ENCODE data around the gene FBP1.

Gene FBP1

DNA sequence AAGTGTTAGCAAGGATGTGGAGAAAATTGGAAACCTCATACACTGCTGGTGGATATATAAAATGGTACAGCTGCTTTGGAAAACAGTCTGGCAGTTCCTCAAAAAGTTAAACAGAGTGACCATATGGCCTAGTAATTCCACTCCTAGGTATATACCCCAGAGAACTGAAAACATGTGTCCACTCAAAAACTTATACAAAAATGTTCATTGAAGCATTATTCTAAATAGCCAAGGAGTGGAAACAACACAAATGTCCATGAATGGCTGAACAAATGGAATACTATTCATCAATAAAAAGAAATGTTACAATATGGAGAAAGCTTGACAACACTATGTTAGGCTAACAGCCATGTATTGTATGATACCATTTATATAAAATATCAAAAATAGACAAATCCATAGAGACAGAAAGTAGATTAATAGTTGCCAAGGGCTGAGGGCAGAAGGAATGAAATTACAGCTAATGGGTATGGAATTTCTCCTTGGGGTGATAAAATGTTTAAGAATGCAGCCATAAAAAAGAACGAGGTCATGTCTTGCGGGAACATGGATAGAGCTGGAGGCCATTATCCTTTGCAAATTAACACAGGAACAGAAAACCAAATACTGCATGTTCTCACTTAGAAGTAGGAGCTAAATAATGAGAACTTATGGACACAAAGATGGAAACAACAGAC, 33.6 kb upstream of the FBP1 start:
- Histone ChIP-seq H3K9ac (ENCODE audit: low read length) (no peak overlapping the region), H3K36me3 (ENCODE audit: insufficient read depth, low read length) (no peaks in the 10 kb centered on the region), H3K4me3 (ENCODE audit: low read depth in 1 of 2, low read length in 2 of 2) (no peak overlapping the region), H3K9me3 (ENCODE audit: low read length) (no peaks in the 10 kb centered on the region), H3K27me3 (ENCODE audit: control insufficient read depth in 1 of 2, insufficient read depth in 2 of 2, low read length in 2 of 2) (no peaks in the 10 kb centered on the region), H3K4me1 (ENCODE audit: insufficient read depth, low read length) (no peaks in the 10 kb centered on the region), H3K27ac (ENCODE audit: low read depth, low read length) (no peak overlapping the region)

DNA sequence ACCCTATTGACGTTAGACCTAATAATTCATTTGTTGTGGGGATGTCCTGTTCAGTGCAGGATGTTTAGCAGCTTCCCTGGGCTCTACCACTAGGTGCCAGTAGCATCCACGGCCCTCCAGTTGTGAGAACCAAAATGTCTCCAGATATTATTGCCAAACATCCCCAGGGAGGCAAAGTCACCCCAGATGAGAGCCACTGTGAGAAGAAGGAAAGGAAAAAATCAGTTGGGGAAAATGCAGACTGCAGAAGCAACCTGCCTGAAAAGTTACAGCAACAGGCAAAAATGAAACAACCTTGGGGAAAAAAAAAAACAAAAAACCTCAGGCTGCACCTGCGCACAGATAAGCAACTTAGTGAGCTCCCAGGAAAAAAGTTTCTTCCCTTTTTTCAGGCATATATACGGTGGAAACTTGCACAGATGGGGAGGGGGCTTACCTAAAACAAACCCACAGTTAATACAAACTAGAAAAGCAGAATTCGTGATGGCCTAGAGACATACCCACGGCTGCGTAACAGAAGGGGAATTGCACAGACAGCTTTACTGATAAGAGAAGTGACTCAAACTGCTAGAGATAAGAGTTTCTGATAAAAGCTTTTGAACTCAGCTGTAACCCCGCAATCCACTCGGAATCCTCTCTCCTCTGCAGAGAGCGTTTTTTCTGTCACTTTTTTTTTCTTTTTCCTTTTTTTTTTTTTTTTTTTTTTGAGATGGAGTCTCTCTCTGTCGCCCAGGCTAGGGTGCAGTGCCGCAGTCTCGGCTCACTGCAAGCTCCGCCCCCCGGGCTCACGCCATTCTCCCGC, 29.8 kb upstream of the FBP1 start:
- Histone ChIP-seq H3K9ac (ENCODE audit: low read length) (no peak overlapping the region), H3K27ac (ENCODE audit: low read depth, low read length) (no peak overlapping the region), H3K9me3 (ENCODE audit: low read length) (no peaks in the 10 kb centered on the region), H3K36me3 (ENCODE audit: insufficient read depth, low read length) (no peaks in the 10 kb centered on the region), H3K27me3 (ENCODE audit: control insufficient read depth in 1 of 2, insufficient read depth in 2 of 2, low read length in 2 of 2) (no peaks in the 10 kb centered on the region), H3K4me3 (ENCODE audit: low read depth in 1 of 2, low read length in 2 of 2) (no peak overlapping the region), H3K4me1 (ENCODE audit: insufficient read depth, low read length) (no peaks in the 10 kb centered on the region)

GRCh38 chr9:94668418-94668927, 29.2 kb upstream of the FBP1 start:
- H3K9ac ChIP-seq (ENCODE audit: low read length): no peak overlapping the region
- no peak overlapping the region for H3K4me3 ChIP-seq (ENCODE audit: low read depth in 1 of 2, low read length in 2 of 2)
- H3K27ac ChIP-seq (ENCODE audit: low read depth, low read length): no peak overlapping the region
- no peaks in the 10 kb centered on the region for H3K4me1 ChIP-seq (ENCODE audit: insufficient read depth, low read length)
- no peaks in the 10 kb centered on the region for H3K36me3 ChIP-seq (ENCODE audit: insufficient read depth, low read length)
- no peaks in the 10 kb centered on the region for H3K27me3 ChIP-seq (ENCODE audit: control insufficient read depth in 1 of 2, insufficient read depth in 2 of 2, low read length in 2 of 2)
- H3K9me3 ChIP-seq (ENCODE audit: low read length): no peaks in the 10 kb centered on the region

- H3K27me3 ChIP-seq (ENCODE audit: control insufficient read depth in 1 of 2, insufficient read depth in 2 of 2, low read length in 2 of 2): no peaks in the 10 kb centered on the region
- no peak overlapping the region for H3K27ac ChIP-seq (ENCODE audit: low read depth, low read length)
- no peaks in the 10 kb centered on the region for H3K9me3 ChIP-seq (ENCODE audit: low read length)
- H3K4me3 ChIP-seq (ENCODE audit: low read depth in 1 of 2, low read length in 2 of 2): no peak overlapping the region
- H3K36me3 ChIP-seq (ENCODE audit: insufficient read depth, low read length): no peaks in the 10 kb centered on the region
- H3K4me1 ChIP-seq (ENCODE audit: insufficient read depth, low read length): no peaks in the 10 kb centered on the region
- H3K9ac ChIP-seq (ENCODE audit: low read length): no peak overlapping the region
Measured at GRCh38 chr9:94666364-94667099, 27.2 kb upstream of the FBP1 start.

- no peaks in the 10 kb centered on the region for H3K4me1 ChIP-seq (ENCODE audit: insufficient read depth, low read length)
- no peaks in the 10 kb centered on the region for H3K27me3 ChIP-seq (ENCODE audit: control insufficient read depth in 1 of 2, insufficient read depth in 2 of 2, low read length in 2 of 2)
- no peaks in the 10 kb centered on the region for H3K9me3 ChIP-seq (ENCODE audit: low read length)
- H3K27ac ChIP-seq (ENCODE audit: low read depth, low read length): no peak overlapping the region
- H3K4me3 ChIP-seq (ENCODE audit: low read depth in 1 of 2, low read length in 2 of 2): no peak overlapping the region
- H3K9ac ChIP-seq (ENCODE audit: low read length): no peak overlapping the region
- no peaks in the 10 kb centered on the region for H3K36me3 ChIP-seq (ENCODE audit: insufficient read depth, low read length)
Measured at GRCh38 chr9:94665613-94666012, 26.3 kb upstream of the FBP1 start.

DNA sequence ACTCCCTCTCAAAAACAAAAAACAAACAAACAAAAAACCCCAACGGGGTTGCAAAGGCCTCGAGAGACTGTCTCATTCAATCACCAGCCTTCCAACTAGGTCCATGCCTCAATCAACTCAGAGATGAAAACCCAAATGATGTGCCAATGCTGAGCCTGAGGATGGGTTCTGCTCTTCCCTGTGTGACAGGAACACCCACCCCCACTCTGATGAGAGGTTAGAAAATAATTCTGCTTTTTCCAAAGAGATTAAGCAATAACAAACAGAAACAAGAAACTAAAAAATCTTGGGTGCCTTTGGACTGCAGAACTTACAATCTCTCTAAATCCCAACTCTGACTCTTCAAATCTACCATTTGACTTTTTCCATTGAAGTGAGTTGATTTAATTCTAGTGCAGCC, 25.5 kb upstream of the FBP1 start:
- Histone ChIP-seq H3K4me1 (ENCODE audit: insufficient read depth, low read length) (no peaks in the 10 kb centered on the region), H3K4me3 (ENCODE audit: low read depth in 1 of 2, low read length in 2 of 2) (no peak overlapping the region), H3K9ac (ENCODE audit: low read length) (no peak overlapping the region), H3K27me3 (ENCODE audit: control insufficient read depth in 1 of 2, insufficient read depth in 2 of 2, low read length in 2 of 2) (no peaks in the 10 kb centered on the region), H3K27ac (ENCODE audit: low read depth, low read length) (no peak overlapping the region), H3K36me3 (ENCODE audit: insufficient read depth, low read length) (no peaks in the 10 kb centered on the region), H3K9me3 (ENCODE audit: low read length) (no peaks in the 10 kb centered on the region)

DNA sequence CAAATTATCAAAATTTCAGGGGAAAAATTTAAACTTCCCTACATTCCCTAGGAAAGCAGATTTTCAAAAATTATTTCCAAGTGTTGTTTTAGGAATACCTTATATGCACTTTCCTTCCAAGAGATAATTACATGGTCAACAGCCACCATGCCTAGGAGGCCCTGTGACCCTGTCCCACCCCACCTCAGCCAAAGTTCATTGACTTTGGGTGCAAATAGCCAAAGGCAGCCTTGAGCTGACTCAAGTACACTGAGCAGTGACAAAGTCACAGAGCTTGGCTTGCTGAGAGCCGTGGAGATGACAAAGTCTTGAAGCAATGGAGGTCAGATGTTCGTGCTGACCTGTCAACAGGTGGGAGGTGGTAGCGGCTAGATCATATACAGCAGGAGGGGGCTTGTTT, 24.3 kb upstream of the FBP1 start:
- no peak overlapping the region for H3K9ac ChIP-seq (ENCODE audit: low read length)
- no peaks in the 10 kb centered on the region for H3K4me1 ChIP-seq (ENCODE audit: insufficient read depth, low read length)
- no peaks in the 10 kb centered on the region for H3K9me3 ChIP-seq (ENCODE audit: low read length)
- no peak overlapping the region for H3K4me3 ChIP-seq (ENCODE audit: low read depth in 1 of 2, low read length in 2 of 2)
- no peaks in the 10 kb centered on the region for H3K36me3 ChIP-seq (ENCODE audit: insufficient read depth, low read length)
- no peaks in the 10 kb centered on the region for H3K27me3 ChIP-seq (ENCODE audit: control insufficient read depth in 1 of 2, insufficient read depth in 2 of 2, low read length in 2 of 2)
- H3K27ac ChIP-seq (ENCODE audit: low read depth, low read length): no peak overlapping the region

DNA sequence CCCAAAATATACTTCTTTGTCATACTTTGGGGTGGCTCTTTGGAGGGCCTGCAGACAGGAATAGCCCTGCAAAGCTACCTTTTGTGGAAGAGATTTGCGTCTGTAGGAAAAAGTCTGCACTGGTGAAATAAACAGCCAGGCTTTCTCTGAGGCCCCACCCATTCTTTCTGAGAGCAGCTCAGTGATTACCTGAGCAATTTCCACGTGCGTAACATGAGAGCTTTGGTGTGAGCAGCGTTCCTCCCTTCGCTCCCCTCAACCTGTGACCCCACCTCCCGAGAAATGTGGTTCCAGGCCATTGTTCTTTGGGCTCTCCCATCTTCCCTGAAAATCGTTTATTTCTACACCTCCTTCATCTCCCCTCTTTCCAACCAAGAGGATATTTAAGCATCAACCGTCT, 23.8 kb upstream of the FBP1 start:
- Histone ChIP-seq H3K4me1 (ENCODE audit: insufficient read depth, low read length) (no peaks in the 10 kb centered on the region), H3K9ac (ENCODE audit: low read length) (no peak overlapping the region), H3K36me3 (ENCODE audit: insufficient read depth, low read length) (no peaks in the 10 kb centered on the region), H3K27ac (ENCODE audit: low read depth, low read length) (no peak overlapping the region), H3K4me3 (ENCODE audit: low read depth in 1 of 2, low read length in 2 of 2) (no peak overlapping the region), H3K27me3 (ENCODE audit: control insufficient read depth in 1 of 2, insufficient read depth in 2 of 2, low read length in 2 of 2) (no peaks in the 10 kb centered on the region), H3K9me3 (ENCODE audit: low read length) (no peaks in the 10 kb centered on the region)

GRCh38 chr9:94657021-94657725, 17.9 kb upstream of the FBP1 start:
- H3K27me3 ChIP-seq (ENCODE audit: control insufficient read depth in 1 of 2, insufficient read depth in 2 of 2, low read length in 2 of 2): no peaks in the 10 kb centered on the region
- H3K9ac ChIP-seq (ENCODE audit: low read length): no peak overlapping the region
- H3K9me3 ChIP-seq (ENCODE audit: low read length): no peaks in the 10 kb centered on the region
- H3K27ac ChIP-seq (ENCODE audit: low read depth, low read length): no peak overlapping the region
- no peak overlapping the region for H3K4me3 ChIP-seq (ENCODE audit: low read depth in 1 of 2, low read length in 2 of 2)
- no peaks in the 10 kb centered on the region for H3K4me1 ChIP-seq (ENCODE audit: insufficient read depth, low read length)
- no peaks in the 10 kb centered on the region for H3K36me3 ChIP-seq (ENCODE audit: insufficient read depth, low read length)

GRCh38 chr9:94656200-94656599, 16.9 kb upstream of the FBP1 start:
- Histone ChIP-seq H3K4me1 (ENCODE audit: insufficient read depth, low read length) (no peaks in the 10 kb centered on the region), H3K4me3 (ENCODE audit: low read depth in 1 of 2, low read length in 2 of 2) (no peak overlapping the region), H3K27me3 (ENCODE audit: control insufficient read depth in 1 of 2, insufficient read depth in 2 of 2, low read length in 2 of 2) (no peaks in the 10 kb centered on the region), H3K27ac (ENCODE audit: low read depth, low read length) (no peak overlapping the region), H3K9me3 (ENCODE audit: low read length) (no peaks in the 10 kb centered on the region), H3K36me3 (ENCODE audit: insufficient read depth, low read length) (no peaks in the 10 kb centered on the region), H3K9ac (ENCODE audit: low read length) (no peak overlapping the region)

GRCh38 chr9:94655739-94656138, 16.4 kb upstream of the FBP1 start:
- H3K36me3 ChIP-seq (ENCODE audit: insufficient read depth, low read length): no peaks in the 10 kb centered on the region
- no peaks in the 10 kb centered on the region for H3K4me1 ChIP-seq (ENCODE audit: insufficient read depth, low read length)
- H3K4me3 ChIP-seq (ENCODE audit: low read depth in 1 of 2, low read length in 2 of 2): no peak overlapping the region
- H3K9ac ChIP-seq (ENCODE audit: low read length): no peak overlapping the region
- H3K27ac ChIP-seq (ENCODE audit: low read depth, low read length): no peak overlapping the region
- no peaks in the 10 kb centered on the region for H3K27me3 ChIP-seq (ENCODE audit: control insufficient read depth in 1 of 2, insufficient read depth in 2 of 2, low read length in 2 of 2)
- H3K9me3 ChIP-seq (ENCODE audit: low read length): no peaks in the 10 kb centered on the region

Measured in muscle layer of colon (tissue), 2 donors.